ENCODE results near the gene NEURL1.

- TF ChIP-seq CTCF (IDR thresholded peaks at IDR 0.05) (no peak), EZH2 (IDR thresholded peaks at IDR 0.05; ENCODE audit: borderline replicate concordance, insufficient read depth, low read depth, low read length, poor library complexity, severe bottlenecking) (no peak)
Measured at GRCh38 chr10:103556383-103557007, 63.0 kb downstream of the NEURL1 start.
